Mucosa of stomach (tissue), 1 donor: ENCODE data around the gene SLC7A1.

ENCODE experiments used
- H3K27me3 ChIP-seq: one replicate; pipeline ENCODE4 v1.7.0; 2013; ENCODE audit warnings: mild to moderate bottlenecking, low read length; ENCODE audit not compliant: control insufficient read depth, insufficient read depth
- H3K36me3 ChIP-seq: one replicate; pipeline ENCODE4 v1.7.0; 2013; ENCODE audit warnings: low read length; ENCODE audit not compliant: control insufficient read depth, insufficient read depth
- H3K4me1 ChIP-seq: one replicate; pipeline ENCODE4 v1.7.0; 2013; ENCODE audit warnings: mild to moderate bottlenecking, low read length; ENCODE audit not compliant: control insufficient read depth, insufficient read depth
- H3K4me3 ChIP-seq: one replicate; pipeline ENCODE4 v1.7.0; 2013; ENCODE audit warnings: low read length
- H3K9ac ChIP-seq: one replicate; pipeline ENCODE4 v1.7.0; 2013; ENCODE audit warnings: mild to moderate bottlenecking, low read length, moderate library complexity
- H3K9me3 ChIP-seq: one replicate; pipeline ENCODE4 v1.7.0; 2013; ENCODE audit warnings: mild to moderate bottlenecking, low read length, moderate library complexity; ENCODE audit not compliant: control insufficient read depth
- donor health status: Pancreatic carcinoma.

Gene SLC7A1

GRCh38 chr13:29546662-29547061, 48.8 kb downstream of the SLC7A1 start:
- Histone ChIP-seq H3K4me1 (peaks cover 16% of the 10 kb centered on the region), H3K9ac (no peak overlapping the region), H3K36me3 (no peaks in the 10 kb centered on the region), H3K4me3 (no peak overlapping the region), H3K27me3 (no peaks in the 10 kb centered on the region), H3K9me3 (no peaks in the 10 kb centered on the region)

- Histone ChIP-seq H3K9me3 (no peaks in the 10 kb centered on the region), H3K27me3 (no peaks in the 10 kb centered on the region), H3K9ac (no peak overlapping the region), H3K4me3 (no peak overlapping the region), H3K36me3 (no peaks in the 10 kb centered on the region), H3K4me1 (peaks cover 16% of the 10 kb centered on the region)
These were observed 49.5 kb downstream of the SLC7A1 start for GRCh38 chr13:29545988-29546387.

GRCh38 chr13:29543230-29544215, 52.0 kb downstream of the SLC7A1 start:
- Histone ChIP-seq H3K9ac (no peak overlapping the region), H3K36me3 (no peaks in the 10 kb centered on the region), H3K9me3 (no peaks in the 10 kb centered on the region), H3K4me1 (peaks cover 5% of the 10 kb centered on the region), H3K4me3 (no peak overlapping the region), H3K27me3 (no peaks in the 10 kb centered on the region)

DNA sequence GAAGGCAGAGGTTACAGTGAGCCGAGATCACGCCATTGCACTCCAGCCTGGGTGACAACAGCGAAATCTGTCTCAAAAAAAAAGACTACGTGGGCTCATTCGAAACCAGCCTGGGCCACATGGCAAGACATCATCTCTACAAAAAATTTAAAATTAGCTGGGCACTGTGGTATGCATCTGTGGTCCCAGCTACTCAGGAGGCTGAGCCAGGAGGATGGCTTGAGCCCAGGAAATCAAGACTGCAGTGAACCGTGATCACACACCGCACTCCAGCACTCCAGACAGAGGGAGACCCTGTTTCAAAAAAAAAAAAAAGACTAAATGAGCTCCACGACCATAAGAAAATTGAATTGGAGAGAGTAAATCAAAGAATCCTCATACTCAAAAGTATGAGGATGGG, 53.1 kb downstream of the SLC7A1 start:
- no peaks in the 10 kb centered on the region for H3K27me3 ChIP-seq
- H3K9me3 ChIP-seq = no peaks in the 10 kb centered on the region

DNA sequence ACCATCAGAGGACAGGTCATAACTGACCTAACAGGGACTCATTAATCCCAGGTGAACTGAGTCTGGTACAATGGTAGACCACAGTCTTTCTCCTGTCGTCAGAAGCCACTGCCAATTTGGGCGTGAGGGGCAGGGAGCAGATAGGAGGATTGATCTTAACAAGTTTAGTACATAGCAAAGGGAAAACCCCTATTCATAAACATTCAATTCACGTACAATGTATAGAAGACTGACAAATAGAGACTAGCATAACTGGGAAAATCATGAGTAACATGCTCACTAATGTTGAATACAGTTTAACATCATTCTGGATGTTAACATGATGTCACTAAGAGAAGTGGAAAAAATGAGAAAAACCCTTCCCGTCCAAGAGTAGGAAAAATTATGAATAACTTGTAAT, 54.1 kb downstream of the SLC7A1 start:
- Histone ChIP-seq H3K4me3 (no peak overlapping the region), H3K36me3 (no peaks in the 10 kb centered on the region), H3K4me1 (peaks cover 10% of the 10 kb centered on the region), H3K9me3 (no peaks in the 10 kb centered on the region), H3K9ac (no peak overlapping the region), H3K27me3 (no peaks in the 10 kb centered on the region)

More for the DNA sequence above, 53.1 kb downstream of the SLC7A1 start:
- Histone ChIP-seq H3K9ac (no peak overlapping the region), H3K4me1 (peaks cover 9% of the 10 kb centered on the region), H3K36me3 (no peaks in the 10 kb centered on the region), H3K4me3 (no peak overlapping the region)

DNA sequence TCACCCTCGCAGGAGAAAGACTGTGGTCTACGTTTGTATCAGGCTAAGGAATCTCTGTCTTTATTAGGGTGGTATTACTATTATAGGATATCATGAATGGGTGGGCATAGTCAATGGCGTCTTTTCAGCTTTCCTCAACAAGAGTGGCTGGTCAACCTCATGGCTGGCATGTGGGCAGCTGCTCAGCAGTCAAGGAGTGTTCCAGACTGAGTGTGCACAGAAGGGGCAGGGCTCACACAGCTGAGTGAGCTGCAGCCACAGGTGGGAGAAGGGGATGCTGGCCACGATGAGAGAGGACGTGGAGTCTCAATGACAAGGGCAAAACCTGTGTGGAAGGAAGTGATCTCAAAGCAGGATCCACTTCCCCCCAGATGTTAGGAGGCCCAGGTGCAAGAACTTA, 54.7 kb downstream of the SLC7A1 start:
- no peaks in the 10 kb centered on the region for H3K36me3 ChIP-seq

GRCh38 chr13:29540334-29540733, 55.2 kb downstream of the SLC7A1 start:
- H3K36me3 ChIP-seq = no peaks in the 10 kb centered on the region
- no peaks in the 10 kb centered on the region for H3K9me3 ChIP-seq
- peaks cover 10% of the 10 kb centered on the region for H3K4me1 ChIP-seq
- H3K27me3 ChIP-seq = no peaks in the 10 kb centered on the region
- no peak overlapping the region for H3K9ac ChIP-seq
- H3K4me3 ChIP-seq = no peak overlapping the region

More for the DNA sequence above, 54.7 kb downstream of the SLC7A1 start:
- peaks cover 10% of the 10 kb centered on the region for H3K4me1 ChIP-seq
- no peak overlapping the region for H3K9ac ChIP-seq
- H3K9me3 ChIP-seq = no peaks in the 10 kb centered on the region
- no peak overlapping the region for H3K4me3 ChIP-seq
- no peaks in the 10 kb centered on the region for H3K27me3 ChIP-seq

DNA sequence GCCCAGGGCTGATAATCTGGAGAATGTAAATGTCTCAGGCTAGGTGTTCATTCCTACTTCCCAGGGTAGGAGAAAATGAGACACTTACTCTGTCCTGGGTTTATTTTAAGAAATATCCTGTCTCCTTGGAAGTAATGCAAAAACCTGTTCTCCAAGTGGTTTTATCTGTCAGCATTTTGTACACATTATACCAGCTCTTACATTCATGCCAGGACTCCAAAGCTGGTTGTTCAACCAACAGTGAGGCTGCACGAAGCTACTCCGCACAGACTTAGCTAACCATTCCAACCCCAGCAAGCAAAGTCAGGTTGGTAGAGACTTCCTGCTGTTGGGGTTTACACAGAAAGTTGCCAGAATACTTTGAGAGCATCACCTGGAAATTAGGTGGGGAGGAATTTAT, 55.6 kb downstream of the SLC7A1 start:
- peaks cover 10% of the 10 kb centered on the region for H3K4me1 ChIP-seq
- no peak overlapping the region for H3K9ac ChIP-seq
- H3K27me3 ChIP-seq = no peaks in the 10 kb centered on the region
- H3K36me3 ChIP-seq = no peaks in the 10 kb centered on the region
- H3K9me3 ChIP-seq = no peaks in the 10 kb centered on the region
- no peak overlapping the region for H3K4me3 ChIP-seq

DNA sequence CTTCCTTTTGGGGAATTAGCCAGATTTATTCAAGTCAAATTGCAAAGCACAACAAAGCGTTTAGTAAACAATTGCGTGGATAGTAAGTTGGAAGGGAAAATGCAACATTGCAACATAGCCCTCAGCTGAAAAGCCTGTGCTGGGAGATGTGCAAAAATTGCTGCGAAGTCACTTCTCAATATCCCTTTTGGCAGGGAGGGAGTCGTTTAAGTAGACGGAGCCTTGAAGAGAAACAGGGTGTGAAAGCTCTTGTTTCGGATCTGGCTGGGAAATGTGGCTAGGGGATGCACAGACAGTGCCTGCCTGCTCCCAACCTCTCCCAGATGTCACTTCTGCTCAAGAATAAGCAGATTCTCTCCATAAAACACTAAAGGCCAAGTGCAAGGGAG, 56.8 kb downstream of the SLC7A1 start:
- H3K36me3 ChIP-seq = no peaks in the 10 kb centered on the region
- no peak overlapping the region for H3K9ac ChIP-seq
- no peaks in the 10 kb centered on the region for H3K9me3 ChIP-seq
- H3K4me3 ChIP-seq = no peak overlapping the region
- peaks cover 10% of the 10 kb centered on the region for H3K4me1 ChIP-seq
- no peaks in the 10 kb centered on the region for H3K27me3 ChIP-seq

DNA sequence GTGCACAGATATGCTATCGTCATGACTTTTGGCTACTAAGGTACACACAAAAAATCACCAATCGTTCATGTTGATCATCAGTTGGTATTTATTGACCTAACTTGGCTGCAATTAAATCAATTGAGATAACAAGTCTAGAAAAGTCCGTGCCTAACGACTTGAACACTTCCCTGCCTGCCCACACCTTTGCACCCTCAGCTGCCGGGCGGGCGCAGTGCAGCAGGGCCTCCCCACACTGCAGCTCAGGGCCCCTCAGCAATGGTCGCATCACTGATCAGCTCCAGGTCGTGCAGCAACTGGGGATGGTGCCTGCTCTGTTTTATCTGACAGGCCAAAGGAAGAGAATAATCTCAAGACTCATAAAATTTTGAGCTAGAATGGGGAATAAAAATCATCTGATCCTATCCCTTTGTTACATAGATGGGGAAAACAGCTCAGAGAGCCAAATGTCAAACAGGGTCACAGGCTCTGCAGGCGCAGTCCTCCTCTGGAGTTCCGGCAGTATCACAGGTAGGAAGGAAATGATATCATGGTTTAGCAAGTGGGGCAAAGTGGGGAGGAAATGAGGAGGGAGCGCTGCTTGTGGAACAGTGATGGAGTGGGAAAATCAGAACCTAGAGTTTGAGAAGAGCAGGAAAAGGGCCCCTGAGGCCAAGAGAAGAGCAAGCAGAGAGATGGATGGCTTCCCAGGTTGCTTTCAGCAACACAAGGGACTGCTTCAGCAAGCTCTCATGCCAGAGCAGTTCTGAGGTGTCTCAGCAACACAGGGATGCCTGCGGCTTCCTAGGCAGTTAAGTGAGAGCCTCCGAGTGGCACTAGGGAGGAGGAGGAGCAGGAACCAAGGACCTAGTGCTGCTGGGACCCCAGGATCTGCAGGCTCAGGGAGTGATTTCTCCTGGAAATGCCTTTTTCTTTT, 57.5 kb downstream of the SLC7A1 start:
- Histone ChIP-seq H3K9ac (no peak overlapping the region), H3K27me3 (no peaks in the 10 kb centered on the region), H3K4me3 (no peak overlapping the region), H3K36me3 (no peaks in the 10 kb centered on the region), H3K9me3 (no peaks in the 10 kb centered on the region), H3K4me1 (peaks cover 10% of the 10 kb centered on the region)

GRCh38 chr13:29536853-29537252, 58.6 kb downstream of the SLC7A1 start:
- Histone ChIP-seq H3K27me3 (no peaks in the 10 kb centered on the region), H3K4me1 (peaks cover 10% of the 10 kb centered on the region), H3K4me3 (no peak overlapping the region), H3K9me3 (no peaks in the 10 kb centered on the region), H3K36me3 (no peaks in the 10 kb centered on the region), H3K9ac (no peak overlapping the region)
